ENCODE results near the gene DPH2.

GRCh38 chr1:44002606-44003157 lies 32.9 kb downstream of the DPH2 start:
- TF ChIP-seq RAD21 (conservative IDR thresholded peaks at IDR 0.05): no peak
- no peak for TF ChIP-seq REST (IDR thresholded peaks at IDR 0.05; ENCODE audit: borderline replicate concordance)
- no peak for TF ChIP-seq SMC3 (conservative IDR thresholded peaks at IDR 0.05; ENCODE audit: poor library complexity)
- TF ChIP-seq EZH2 (IDR thresholded peaks at IDR 0.05; ENCODE audit: borderline replicate concordance, insufficient read depth, low read length, poor library complexity, severe bottlenecking): no peak
- no peak for TF ChIP-seq POLR2AphosphoS5 (IDR thresholded peaks at IDR 0.05)
